ENCODE results near the gene GIMD1.
"Not testable (repeated sequence)": the region's sequence is repeated elsewhere in the genome, so short reads cannot be mapped to it uniquely, and the experiment has no call there.

The GIMD1 gene

DNA sequence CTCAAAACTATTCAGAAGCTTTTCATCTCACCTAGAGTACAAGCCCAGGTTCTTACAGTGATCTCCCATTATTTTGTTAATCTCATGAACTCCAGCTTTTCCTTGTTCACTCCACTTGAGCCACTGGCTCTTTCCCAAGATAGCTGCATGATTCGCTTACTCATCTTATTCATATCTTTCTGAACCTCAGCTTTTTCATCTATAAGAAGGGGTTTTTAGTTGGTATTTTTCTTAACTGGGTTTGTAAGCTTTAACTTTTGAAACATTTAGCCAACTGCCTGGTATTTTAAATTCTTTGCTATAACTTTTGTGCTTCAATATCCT, 24.0 kb downstream of the GIMD1 start:
- DNase-seq: no peak

DNA sequence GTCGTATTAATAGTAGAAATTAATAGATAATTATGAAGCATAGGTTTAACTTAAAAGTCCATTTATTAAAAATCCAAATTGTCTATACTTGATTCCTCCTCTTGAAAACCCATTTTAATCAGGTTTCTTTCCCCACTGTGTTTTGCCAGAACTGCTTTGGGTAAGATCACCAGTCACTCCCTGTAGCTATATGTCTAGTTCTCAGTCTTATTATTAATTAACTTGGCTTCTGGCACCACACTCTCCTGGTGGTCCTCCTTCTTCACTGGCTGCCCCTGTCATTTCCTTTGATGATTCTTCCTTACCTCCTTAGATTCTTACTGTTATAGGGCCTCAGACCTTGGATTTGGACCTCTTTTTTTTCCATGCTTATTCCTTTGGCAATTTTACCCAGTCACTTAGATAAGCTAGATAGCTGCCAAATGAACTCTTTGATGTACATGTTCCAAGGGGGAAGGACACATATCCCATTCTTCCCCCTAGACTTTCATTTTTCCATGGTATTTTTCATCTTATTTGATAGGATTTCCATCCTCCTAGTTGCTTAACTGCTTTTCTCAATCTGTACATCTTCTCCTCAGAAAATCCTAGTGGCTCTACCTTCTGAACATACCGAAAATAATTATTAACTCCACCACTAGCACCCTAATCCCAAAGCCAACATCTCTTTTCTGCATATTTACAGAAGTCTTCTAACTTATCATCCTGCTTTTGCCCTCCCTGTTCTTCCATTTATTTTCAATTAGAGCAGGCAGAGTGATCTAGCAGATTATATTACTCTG, 24.5 kb downstream of the GIMD1 start:
- no peak for DNase-seq

DNA sequence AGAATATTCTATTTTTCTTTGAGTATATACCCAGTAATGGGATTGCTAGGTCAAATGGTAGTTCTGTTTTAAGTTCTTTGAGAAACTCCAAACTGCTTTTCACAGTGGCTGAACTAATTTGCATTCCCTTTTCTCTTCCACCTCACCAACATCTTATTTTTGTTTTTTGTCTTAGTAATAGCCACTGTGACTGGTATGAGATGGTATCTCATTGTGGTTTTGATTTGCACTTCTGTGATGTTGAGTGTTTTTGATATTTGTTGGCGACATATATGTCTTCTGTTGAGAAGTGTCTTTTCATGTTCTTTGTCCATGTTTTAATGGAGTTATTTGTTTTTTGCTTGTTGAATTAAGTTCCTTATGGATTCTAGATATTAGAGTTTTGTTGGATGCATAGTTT, 27.8 kb downstream of the GIMD1 start:
- no peak for DNase-seq

DNA sequence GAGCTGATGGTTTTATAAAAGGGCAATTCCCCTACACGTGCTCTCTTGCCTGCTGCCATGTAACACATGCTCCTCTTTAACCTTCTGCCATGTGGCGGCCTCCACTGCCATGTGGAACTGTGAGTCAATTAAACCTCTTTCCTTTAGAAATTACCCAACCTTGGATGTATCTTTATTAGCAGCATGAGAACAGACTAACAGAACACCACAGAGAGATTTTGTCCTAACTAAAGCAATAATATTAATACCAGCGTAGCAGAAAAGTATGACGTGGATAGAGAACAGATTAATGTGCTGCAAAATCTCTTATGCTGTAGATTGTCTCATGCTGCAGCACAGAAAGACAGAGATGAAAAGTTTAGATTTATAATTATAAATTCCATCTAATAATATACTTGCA, 29.1 kb downstream of the GIMD1 start:
- DNase-seq: no peak

DNA sequence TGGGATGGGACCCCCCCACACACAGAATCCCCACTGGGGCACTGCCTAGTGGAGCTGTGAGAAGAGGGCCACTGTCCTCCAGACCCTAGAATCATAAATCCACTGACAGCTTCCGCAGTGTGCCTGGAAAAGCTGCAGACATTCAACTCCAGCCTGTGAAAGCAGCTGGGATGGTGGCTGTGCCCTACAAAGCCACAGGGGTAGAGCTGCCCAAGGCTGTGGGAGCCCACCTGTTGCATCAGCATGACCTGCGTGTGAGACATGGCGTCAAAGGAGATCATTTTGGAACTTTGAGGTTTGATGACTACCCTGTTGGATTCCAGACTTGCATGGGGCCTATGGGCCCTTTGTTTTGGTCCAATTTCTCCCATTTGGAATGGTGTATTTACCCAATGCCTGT, 29.9 kb downstream of the GIMD1 start:
- no peak for DNase-seq

DNA sequence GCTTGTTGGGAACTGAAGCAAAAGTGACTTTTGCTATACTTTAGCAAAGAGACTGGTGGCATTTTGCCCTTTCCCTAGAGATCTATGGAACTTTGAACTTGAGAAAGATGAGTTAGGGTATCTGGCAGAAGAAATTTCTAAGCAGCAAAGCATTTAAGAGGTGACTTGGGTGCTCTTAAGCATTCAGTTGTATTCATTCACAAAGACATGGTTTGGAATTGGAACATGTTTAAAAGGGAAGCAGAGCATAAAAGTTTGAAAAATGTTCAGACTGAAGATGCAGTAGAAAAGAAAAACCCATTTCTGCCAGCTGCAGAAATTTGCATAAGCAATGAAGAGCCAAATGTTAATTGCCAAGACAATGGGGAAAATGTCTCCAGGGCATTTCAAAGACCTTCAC, 30.7 kb downstream of the GIMD1 start:
- no peak for DNase-seq

DNA sequence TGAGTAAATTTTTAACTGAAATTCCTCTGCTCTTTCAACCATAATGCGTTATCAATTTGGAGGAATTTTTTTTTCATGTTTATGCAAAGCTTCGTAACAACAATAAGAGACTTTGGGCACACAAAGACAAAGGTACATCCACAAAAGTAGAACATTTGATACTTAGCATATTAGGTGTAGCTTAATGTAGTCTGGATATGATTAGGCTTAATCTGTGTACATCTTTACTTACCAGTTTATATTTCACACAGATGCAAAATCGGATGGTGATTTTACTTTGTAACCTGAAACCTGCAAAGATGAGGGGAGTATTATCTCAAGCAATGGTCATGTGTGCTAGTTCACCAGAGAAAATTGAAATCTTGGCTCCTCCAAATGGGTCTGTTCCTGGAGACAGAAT, 32.0 kb downstream of the GIMD1 start:
- no peak for DNase-seq

DNA sequence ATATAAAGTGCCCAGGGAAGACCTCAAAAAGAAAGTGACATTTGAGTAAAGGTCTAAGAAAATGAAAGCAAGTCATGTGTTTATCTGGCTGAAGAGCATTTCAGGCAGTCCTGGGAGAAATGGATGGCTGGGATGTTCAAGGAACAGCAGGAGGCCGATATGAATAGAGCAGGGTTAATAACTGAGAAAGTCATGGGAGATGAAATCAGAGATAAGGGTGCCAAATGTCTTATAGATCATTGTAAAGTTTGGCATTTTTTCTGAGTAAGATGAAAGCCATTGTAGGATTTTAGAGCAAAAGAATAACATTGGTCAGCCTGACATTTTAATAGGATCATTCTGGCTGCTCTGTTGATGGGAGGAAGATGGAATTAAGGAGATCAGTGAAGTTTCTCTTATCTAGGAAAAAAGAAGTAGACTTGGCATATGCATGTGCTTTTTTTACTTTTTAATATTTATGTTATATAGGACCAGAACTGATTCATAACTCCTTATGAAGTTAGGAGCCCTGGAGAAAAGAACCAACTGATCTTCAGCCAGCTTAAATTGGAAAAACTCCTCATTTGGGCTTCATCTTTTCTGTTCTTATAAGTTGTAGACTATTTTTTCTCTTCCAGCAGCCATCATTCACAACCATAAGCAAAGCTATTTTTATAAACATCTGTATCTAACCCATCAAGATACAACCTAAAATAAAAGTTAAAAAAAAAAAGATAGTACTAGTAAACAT, 33.7 kb downstream of the GIMD1 start:
- DNase-seq: no peak

DNA sequence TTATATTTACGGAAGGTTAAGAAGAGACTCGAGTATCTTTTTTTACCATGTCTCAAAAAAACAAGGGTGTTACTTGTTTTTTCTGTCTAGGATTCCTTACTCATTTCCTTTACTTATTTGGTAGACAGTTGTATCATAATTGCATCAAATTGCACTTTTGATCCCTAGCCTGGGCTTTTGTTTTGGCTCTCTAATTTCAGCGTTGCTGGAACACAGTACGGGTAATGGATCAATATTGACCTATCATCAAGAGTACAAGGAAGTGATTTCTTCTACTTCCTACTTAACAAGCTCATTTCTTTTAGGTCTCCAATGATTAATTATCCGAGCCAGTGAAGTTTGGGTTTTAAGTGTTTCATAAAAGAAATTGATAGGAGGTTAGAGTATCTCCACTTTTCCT, 35.4 kb downstream of the GIMD1 start:
- DNase-seq: no peak

DNA sequence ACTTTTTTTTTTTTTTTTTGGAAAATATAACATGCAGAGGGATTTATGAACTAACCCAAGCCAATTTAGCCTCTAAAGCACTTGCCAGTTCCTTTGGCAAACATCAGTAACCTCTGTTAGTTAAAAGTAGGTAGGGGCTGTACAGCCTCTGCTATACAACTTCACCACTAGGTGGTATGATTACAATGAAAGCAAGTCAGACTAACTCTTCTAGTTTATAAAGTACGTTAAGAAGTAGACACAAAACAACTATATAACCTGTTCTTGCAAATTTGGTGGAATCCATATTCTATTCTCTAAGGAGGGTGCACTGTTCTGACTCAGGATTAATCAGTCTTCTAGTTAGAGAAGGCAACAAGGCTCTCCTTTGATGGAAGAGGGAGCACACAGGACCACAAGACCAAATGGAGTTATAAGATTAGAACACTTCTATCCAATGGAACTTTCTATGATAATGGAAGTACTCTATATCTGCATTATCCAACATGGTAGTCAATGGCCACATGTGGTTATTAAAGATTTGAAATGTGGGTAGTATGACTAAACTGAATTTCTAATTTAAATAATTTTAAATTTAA, 39.4 kb downstream of the GIMD1 start:
- DNase-seq: no peak

DNA sequence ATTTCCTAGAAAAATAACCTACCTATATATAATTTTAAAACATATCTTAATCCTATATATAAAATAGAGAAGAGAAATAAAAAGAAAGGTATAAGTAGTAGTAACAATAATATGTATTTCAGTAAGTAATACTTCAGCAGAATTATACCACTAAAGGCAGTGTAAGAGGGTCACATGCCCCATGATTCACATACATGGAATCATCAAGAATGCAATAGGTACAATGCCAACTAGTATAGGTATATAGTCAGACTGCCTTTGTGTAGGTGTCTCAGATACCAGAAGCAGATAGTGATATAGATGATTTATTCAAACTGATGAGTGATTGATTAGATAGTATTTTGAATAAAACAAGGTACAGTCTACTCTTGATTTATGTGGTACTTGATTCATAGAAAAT, 42.8 kb downstream of the GIMD1 start:
- no peak for DNase-seq

DNA sequence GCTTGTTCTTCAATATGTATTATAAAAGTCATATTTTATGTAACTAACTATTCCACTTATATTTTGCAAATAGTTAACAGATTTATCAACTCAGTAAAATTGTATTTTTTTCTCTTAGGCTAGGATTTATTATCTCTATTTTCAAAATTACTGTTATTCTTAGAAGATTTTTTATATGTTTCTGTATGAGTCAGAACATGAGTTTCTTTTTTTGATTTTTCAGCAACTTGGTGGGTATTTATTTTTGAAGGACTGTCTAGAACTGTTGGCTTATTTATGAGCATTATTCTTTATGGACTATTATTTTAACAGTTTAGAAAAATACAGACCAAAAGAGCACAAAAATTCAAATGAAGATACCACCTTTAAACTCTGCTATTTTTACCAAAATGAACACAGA, 45.5 kb downstream of the GIMD1 start:
- DNase-seq: no peak

DNA sequence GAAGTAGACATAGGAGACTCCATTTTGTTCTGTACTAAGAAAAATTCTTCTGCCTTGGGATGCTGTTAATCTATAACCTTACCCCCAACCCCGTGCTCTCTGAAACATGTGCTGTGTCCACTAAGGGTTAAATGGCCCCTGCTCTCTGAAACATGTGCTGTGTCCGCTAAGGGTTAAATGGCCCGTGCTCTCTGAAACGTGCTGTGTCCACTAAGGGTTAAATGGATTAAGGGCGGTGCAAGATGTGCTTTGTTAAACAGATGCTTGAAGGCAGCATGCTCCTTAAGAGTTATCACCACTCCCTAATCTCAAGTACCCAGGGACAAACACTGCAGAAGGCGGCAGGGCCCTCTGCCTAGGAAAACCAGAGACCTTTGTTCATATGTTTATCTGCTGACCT, 46.8 kb downstream of the GIMD1 start:
- DNase-seq: not testable (repeated sequence)

DNA sequence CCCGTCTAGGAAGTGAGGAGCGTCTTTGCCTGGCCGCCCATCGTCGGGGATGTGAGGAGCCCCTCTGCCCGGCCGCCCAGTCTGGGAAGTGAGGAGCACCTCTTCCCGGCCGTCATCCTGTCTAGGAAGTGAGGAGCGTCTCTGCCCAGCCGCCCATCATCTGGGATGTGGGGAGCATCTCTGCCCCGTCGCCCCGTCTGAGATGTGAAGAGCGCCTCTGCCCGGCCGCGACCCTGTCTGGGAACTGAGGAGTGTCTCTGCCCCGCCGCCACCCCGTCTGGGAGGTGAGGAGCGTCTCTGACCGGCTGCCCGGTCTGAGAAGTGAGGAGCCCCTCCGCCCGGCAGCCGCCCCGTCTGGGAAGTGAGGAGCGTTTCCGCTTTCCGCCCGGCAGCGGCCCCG, 47.4 kb downstream of the GIMD1 start:
- not testable (repeated sequence) for DNase-seq

DNA sequence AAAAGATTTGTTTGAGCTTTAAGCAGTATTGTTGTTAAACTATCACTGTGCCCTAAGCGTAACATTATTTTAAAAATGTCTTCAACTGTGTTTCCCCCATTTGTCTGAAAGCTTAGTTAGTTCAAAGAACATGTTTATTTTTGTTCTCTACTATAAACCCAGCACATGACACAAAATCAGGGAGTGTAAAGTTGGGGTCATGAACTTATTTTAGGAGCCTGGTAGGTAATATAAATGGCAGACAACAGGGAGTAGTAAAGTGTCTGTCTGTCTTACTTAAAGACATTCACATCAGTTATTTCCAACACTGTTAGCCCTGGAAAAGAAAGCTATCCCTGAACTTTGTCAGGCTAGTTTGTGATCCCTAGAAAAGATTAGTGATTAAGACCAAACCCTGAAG, 48.3 kb downstream of the GIMD1 start:
- no peak for DNase-seq

DNA sequence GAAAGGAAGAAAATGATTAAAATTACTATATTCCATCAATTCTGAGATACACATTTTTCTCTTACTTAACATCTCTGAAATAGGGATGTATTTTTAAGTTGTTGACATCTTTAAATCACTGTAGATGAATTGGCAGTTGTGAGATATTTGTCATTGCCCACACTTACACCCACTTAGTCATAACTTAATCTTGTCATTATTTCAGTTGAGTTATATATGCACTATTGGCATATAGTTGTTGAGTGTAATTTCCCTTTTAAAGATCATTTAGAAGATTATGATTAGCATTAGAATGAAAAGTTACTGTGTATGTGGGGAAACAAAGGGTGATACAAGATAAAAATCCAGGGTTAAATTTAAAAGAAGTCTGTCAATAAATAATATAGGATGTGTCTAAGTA, 50.1 kb downstream of the GIMD1 start:
- DNase-seq: no peak

DNA sequence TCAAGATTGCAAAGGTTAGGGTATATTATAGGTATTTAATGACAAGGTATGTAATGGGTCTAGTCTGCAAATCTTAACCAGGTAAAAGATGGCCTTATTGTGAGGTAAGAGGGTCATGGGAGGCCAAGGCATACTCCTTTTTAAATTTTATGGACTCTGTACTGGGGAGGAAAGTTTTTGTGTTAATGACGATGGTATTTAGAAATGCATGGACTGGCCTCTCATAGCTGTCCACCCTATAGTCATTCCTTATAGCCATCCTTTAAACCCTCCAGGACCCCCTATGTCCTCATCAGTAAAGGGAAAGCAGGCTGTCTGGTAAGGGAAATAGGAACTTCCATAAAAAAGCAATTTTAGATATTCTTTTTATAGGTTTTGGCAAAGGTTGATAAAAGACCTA, 50.8 kb downstream of the GIMD1 start:
- DNase-seq: no peak

DNA sequence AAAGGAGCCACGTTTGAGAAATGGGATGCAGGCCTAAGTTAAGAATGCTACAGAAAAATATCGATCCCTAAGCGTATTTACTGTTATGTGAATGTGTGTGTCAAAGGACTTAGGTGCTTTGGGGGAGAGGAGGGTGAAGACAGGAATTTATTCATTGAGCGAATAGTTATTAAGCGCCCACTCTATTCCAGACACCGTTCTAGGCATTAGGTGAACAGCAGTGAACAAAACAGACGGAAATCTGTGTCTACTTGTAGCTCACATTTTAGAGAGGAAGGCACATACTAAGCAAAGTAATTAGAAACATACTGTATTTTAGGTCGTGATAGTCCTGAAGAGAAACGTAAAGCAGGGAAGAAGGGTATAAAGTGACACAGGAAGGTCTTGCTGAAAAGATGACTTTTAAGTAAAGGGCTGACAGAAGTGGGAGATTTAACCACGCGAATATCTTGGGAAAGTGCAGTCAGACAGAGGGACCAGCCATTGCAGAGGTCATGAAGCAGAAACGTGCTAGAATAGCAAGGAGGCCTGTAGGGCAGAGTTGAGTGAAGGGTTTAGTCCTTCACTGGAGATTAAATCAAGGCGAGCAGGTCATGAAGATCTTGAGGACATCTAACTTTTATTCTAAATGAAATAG, 51.7 kb downstream of the GIMD1 start:
- DNase-seq: no peak

DNA sequence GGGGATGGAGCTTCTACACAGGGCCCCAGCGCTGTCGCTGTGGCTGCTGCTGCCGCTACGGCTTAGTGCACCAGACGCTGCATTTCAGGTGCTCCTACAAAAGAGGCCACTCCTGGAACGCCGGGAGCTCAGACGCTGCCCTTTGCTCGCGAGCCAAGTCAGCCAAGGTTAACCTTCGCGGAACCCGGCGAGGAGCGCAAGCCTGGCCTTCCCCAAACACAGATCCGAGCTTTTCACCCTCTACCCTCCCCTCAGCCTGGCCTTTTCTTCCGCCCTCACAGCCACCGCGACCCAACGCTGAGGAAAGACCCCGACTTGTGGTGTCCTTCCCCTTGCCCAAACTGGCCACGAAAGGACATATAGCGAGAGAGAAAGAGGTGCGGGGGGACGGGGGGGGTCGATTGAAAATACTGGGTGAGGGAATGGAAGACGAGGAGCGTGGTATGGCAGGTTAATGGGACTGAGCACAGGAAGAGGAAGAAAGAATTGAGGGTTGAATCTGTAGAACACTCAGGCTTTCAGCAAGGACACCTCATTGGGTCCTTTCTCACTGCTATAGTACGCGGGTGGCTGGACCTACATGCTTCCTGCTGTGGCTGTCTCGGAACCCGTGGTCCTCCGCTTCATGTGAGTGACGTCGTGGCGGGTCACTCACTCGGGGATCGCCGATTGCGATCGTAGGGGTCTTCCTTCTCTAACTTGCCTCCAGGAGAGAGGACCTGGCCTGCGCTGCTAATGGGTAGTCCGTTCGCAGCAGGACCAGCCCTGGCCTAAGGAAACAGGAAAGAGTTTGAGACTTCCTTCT, 52.4 kb downstream of the GIMD1 start, which contains the start of the genes AIMP1 and TBCK:
TSS of gene AIMP1 (plus strand) at position 583 of the 805 bp plus-strand sequence. CDS start 8,460 bp downstream, outside the sequence.
TSS of gene TBCK (minus strand) at position 242 of the 805 bp plus-strand sequence. CDS start 7,249 bp downstream, outside the sequence.
- DNase-seq: peak; percentile 37

DNA sequence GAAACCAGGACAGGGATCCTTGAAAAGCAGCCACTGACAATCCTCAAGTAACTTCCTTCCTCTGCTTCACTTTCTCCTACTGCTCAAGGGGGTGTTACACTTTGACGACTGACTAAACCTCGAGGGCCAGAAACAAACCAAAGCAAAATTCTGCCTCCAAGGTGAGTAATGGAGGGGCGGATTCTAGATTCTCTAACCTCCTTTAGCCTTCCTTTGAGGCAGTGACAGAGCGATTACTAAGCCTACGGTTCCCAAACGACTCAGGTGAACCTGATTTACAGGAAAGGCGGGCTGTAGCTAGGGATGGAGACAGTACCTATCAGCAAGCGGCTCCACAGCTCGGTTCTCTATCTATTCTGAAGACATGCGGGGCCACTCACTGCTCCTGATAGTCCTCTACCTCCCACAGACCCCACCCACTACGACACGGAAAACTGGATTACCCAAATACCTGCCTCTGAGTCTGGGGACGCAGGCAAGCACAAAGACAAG, 53.1 kb downstream of the GIMD1 start:
- DNase-seq: no peak

DNA sequence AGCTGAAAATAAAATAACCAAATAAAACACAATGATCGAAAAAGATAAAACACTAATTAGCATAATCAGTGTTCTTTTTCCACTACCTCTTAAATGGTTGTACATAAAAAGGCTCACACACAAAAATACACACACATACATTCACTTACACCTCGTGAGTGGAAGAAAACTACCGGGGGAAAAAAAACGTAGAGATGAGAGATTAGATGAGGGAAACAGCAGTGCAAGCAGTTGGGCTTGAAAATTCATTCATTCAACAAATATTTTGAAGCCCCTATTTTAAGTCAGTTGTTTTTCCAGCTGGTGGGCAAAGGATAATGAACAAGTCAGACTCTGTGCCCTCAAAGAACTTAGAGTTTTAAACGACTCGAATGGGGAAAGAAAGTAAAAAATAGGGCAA, 53.6 kb downstream of the GIMD1 start:
- no peak for DNase-seq

DNA sequence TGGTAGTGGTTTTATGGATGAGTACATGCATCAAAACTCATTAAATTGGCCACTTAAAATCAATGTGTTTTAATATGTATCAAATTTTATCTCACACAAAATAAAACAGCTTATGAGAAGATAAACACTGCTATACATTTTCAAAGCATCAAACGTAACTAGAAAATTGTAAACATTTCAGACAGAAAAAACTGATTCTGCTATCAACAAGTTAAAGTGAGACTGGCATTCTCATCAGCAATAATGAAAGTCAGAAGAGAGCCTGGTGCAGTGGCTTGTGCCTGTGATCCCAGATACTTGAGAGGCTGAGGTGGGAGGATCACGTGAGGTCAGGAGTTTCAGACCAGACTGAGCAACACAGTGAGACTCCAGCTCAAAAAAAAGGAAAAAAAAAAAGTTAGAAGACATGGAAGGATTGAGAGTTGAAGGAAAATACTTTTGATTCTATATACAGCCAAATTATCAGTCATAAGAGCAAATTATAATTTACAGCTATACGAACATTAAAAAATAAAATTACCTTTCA, 55.5 kb downstream of the GIMD1 start:
- DNase-seq: no peak
